SH-SY5Y (cell line): ENCODE measurements around the gene METAP2.

Experiments used
- GATA2 ChIP-seq: IDR thresholded peaks from 2 replicates; pipeline ENCODE4 v1.6.1; 2011; ENCODE audit warnings: mild to moderate bottlenecking, low read depth, low read length
- GATA3 ChIP-seq: IDR thresholded peaks from 2 replicates; pipeline ENCODE4 v1.6.1; 2011; ENCODE audit warnings: low read depth, mild to moderate bottlenecking, low read length, moderate library complexity

The METAP2 gene

DNA sequence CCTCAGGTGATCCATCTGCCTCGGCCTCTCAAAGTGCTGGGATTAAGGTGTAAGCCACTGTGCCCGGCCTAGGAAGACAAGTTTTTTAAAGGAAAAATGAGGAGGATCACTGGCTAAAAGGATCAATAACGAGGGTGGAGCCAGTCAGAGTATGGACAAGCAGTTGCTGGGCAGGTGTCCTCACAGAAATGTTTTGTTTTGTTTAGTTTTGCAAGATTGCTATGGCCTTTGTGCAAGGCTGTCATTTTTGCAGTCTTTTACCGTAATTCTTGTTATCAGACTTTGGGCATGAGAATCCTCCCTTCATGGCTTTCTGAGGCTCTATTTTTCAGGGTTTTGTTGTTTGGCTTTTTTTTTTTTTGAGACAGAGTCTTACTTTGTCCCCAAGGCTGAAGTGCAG lies 11.9 kb upstream of the METAP2 start:
- no peak for TF ChIP-seq GATA2

- no peak for TF ChIP-seq GATA2
- no peak for TF ChIP-seq GATA3
Measured at GRCh38 chr12:95462551-95462950, 11.4 kb upstream of the METAP2 start.

GRCh38 chr12:95463050-95463449 lies 10.9 kb upstream of the METAP2 start:
- TF ChIP-seq GATA2, result no peak
- no peak for TF ChIP-seq GATA3

GRCh38 chr12:95465275-95465674 lies 8.7 kb upstream of the METAP2 start:
- TF ChIP-seq GATA2 (no peak), GATA3 (no peak)

DNA sequence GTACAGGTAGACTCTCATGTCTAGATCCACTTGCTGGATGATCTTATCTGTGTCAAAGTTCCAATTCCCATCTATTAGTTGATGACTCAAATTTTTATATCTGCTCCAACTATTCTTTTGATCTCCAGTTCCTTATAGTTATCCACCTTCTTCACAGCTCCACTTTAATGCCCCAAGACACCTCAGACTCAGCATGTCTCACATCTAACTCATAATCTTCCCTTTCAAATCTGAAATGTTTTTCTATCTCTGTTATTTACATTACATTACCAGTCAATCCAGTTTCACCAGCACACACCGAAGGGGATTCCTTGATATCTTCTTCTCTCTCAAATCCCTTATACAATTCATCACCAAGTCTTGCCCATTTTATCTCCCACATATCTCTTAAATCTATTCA lies 3.7 kb upstream of the METAP2 start:
- TF ChIP-seq GATA2, result no peak
- no peak for TF ChIP-seq GATA3

- TF ChIP-seq GATA3, result no peak
- TF ChIP-seq GATA2, result peak; percentile 41; the same call in 1 of the 2 replicates
Measured at GRCh38 chr12:95473231-95473883, 595 bp upstream of the METAP2 start.

DNA sequence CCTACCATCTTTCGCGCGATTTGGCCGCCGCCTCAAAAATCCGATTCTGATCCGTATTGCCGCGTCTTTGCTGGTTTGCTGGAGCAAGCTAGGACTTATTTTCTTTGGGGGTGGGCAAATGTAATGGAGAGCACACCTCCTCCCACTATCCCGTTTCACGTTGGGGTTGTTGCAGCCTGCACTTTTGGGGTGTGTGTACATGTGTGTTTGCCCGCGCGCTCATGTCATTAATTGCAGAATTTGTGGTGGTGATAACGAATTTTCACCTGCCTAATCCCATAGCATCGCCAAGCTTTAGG lies 657 bp downstream of the METAP2 start:
- no peak for TF ChIP-seq GATA3

- TF ChIP-seq GATA3, result no peak
- no peak for TF ChIP-seq GATA2
Measured at GRCh38 chr12:95480230-95480629, 6.3 kb downstream of the METAP2 start.

- TF ChIP-seq GATA2 (no peak), GATA3 (no peak)
Measured at GRCh38 chr12:95481072-95481471, 7.1 kb downstream of the METAP2 start.

GRCh38 chr12:95481888-95482287 lies 7.9 kb downstream of the METAP2 start:
- TF ChIP-seq GATA3 (no peak), GATA2 (no peak)

- TF ChIP-seq GATA3 (no peak), GATA2 (no peak)
Measured at GRCh38 chr12:95484524-95484923, 10.6 kb downstream of the METAP2 start.

DNA sequence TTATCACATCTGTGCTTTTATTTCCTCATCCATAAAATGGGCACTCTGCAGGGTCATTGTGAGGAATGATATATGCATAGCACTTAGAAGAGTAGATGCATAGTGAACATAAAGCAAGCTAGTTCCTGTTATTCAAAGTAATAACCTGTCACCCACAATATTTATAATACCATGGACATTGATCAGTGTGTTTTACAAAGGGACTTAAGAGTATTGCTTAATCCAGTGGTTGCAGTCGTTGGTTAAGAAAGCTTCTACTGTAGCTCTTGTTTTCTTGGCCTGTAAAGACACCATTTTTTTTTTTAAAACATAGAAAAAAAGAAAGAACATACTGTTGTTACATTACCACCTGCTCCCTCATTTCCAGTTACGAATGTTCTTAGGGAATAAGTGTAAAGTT lies 13.1 kb downstream of the METAP2 start:
- TF ChIP-seq GATA3 (no peak), GATA2 (no peak)

DNA sequence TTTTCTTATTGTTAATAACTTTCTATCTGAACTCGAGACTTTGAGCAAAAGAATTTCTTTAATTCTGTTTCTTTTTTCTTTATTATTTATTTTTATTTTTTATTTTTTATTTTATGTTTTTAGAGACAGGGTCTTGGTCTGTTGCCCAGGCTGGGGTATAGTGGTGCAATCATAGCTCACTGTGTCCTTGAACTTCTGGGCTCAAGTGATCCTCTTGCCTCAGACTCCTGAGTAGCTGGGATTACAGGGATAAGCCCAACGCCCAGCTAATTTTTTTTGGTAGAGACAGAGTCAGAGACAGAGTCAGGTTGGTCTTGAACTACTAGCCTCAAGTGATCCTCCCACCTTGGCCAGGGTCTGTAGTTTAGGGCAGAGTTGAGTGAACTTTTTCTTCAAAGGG lies 18.5 kb downstream of the METAP2 start:
- no peak for TF ChIP-seq GATA2
- TF ChIP-seq GATA3, result no peak

GRCh38 chr12:95494888-95495287 lies 20.9 kb downstream of the METAP2 start:
- TF ChIP-seq GATA2 (no peak), GATA3 (no peak)

DNA sequence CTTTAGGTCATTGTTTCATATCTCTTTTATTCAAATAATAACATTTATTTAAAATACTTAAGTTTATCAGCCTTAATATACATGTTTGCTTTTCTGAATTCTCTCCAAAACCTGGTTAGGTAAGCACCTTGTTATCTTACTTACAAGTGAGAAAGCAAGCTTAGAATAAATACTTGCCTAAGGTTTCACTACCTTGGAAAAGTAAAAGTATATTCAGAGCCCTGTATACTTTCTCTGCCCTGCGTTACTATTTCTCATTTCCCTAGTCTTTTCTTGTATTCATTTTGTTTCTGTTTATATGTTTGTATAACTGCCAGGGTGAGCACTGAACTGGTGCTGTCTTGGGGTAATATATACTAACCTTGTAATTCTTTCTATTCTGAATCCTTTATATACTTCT lies 21.5 kb downstream of the METAP2 start:
- TF ChIP-seq GATA3 (no peak), GATA2 (no peak)

GRCh38 chr12:95497031-95497430 lies 23.1 kb downstream of the METAP2 start:
- TF ChIP-seq GATA2, result no peak
- TF ChIP-seq GATA3, result no peak
